Astrocyte (in vitro differentiated cells and primary cell): Measurements from ENCODE around the gene CALML5.

ENCODE experiments used
- EZH2 ChIP-seq: IDR thresholded peaks from 2 replicates; pipeline ENCODE4 v1.6.1; 2012; ENCODE audit warnings: mild to moderate bottlenecking, low read length, inconsistent platforms; ENCODE audit not compliant: insufficient read depth
- TF ChIP-seq, protein P1 (sequence below): IDR thresholded peaks from 2 replicates; pipeline ENCODE4 v1.5.1; 2011; ENCODE audit warnings: low read depth, mild to moderate bottlenecking, inconsistent platforms, low read length, moderate library complexity; ENCODE audit not compliant: insufficient read depth

DNA sequence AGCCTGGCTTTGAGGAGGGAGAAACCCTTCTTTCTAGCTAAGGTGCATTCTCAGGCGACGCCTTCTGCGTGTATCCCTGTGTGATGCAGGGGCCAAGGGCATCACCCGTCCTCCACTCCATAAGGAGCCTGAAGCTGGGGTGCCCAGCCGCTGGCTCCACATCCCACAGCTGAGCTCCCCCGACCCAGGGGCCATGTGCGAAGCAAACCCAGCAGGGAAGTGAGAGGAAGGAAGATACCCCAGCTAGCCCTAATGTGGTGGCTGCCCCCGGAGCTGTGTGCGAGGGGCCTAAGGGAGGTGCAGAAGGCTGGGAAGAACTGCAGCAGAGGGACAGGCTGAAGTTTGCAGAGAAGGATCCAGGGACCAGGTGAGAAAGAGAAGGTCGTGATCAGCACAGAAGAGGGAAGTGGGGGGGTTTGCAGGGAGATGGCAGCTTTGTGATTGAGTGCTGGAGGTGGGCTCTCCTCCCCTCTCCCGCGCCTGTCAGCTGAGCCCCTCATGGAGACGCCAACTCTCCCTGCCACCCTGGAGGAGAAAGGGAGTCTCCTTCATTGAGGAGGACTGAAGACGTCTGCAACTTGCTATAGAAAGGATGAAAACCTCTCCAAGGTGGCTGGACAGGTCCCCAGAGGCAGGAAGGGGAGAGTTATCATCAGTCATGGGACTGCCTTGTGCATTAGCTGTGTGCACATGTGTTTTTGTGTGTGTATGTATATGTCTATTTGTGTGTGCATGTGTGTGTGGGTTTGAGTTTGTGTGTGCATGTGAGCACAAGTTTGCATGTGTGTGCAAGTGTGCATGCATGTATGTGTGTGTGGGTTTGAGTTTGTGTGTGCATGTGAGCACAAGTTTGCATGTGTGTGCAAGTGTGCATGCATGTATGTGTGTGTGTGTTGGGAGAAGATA is 3.5 kb upstream of the CALML5 start:
- no peak for TF ChIP-seq EZH2
- TF ChIP-seq, protein P1, sequence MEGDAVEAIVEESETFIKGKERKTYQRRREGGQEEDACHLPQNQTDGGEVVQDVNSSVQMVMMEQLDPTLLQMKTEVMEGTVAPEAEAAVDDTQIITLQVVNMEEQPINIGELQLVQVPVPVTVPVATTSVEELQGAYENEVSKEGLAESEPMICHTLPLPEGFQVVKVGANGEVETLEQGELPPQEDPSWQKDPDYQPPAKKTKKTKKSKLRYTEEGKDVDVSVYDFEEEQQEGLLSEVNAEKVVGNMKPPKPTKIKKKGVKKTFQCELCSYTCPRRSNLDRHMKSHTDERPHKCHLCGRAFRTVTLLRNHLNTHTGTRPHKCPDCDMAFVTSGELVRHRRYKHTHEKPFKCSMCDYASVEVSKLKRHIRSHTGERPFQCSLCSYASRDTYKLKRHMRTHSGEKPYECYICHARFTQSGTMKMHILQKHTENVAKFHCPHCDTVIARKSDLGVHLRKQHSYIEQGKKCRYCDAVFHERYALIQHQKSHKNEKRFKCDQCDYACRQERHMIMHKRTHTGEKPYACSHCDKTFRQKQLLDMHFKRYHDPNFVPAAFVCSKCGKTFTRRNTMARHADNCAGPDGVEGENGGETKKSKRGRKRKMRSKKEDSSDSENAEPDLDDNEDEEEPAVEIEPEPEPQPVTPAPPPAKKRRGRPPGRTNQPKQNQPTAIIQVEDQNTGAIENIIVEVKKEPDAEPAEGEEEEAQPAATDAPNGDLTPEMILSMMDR: no peak
